ENCODE results near the gene BMP5.

BMP5 gene

DNA sequence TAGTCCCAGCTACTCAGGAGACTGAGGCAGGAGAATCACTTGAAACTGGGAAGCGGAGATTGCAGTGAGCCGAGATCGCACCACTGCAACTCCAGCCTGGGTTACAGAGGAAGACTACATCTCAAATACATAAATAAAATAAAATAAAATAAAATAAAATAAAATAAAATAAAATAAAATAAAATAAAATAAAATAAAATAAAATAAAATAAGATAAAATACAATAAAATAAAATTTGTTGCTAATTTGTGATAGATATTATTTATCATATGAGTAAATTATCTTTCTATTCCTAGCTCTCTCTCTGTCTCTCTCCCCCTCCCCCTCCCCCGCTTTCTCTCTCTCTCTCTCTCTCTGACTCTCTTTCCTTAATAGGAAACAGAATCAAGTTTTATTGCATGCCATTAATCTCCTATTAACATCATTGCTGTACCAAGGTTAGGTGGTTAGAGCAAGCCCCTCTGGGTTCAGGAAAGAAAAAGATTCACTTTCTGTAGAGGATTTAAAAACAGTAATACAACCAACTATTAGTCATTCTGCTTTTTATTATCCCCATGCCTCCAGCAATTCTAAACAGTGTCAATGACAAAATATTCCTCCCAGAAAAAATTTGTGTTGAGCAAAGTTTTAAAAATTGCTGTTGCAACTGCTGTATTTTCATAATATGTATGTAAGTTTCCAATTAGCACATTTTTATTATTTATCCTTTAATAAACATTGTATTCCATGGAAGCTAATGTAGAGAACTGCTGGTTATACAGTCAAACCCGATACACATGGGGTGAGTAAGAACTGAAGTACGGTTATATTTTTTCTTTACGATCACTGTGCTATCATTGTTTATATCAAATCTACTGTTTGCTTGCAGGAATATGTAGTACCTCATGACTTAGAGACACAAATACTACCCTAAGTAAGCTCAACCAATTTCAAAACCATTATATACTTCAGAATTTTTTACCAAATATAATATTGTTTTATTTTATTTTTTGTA is 22.1 kb downstream of the BMP5 start:
- no peak for FAIRE-seq
- DNase-seq (ENCODE audit: insufficient read length, low spot score), result no peak
- TF ChIP-seq, protein P1, sequence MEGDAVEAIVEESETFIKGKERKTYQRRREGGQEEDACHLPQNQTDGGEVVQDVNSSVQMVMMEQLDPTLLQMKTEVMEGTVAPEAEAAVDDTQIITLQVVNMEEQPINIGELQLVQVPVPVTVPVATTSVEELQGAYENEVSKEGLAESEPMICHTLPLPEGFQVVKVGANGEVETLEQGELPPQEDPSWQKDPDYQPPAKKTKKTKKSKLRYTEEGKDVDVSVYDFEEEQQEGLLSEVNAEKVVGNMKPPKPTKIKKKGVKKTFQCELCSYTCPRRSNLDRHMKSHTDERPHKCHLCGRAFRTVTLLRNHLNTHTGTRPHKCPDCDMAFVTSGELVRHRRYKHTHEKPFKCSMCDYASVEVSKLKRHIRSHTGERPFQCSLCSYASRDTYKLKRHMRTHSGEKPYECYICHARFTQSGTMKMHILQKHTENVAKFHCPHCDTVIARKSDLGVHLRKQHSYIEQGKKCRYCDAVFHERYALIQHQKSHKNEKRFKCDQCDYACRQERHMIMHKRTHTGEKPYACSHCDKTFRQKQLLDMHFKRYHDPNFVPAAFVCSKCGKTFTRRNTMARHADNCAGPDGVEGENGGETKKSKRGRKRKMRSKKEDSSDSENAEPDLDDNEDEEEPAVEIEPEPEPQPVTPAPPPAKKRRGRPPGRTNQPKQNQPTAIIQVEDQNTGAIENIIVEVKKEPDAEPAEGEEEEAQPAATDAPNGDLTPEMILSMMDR (IDR thresholded peaks at IDR 0.05; ENCODE audit: insufficient read depth, missing control alignments), result no peak

DNA sequence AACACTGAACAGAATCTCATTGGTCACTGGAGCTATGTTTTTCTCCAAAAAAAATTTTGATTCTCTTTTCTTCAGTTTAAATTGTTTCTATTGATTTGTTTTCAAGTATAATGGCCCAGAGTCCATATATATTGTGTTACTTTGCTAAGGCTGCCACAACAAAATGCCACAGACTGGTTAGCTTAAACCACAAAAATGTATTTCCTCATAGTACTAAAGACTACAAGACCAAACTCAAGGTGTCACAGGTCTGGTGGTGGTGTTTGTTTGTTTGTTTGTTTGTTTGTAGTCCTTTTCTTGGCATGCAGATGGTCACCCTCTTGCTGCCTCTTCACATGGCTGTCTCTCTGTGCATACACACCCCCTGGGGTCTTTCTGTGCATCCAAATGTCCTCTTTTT is 34.0 kb downstream of the BMP5 start:
- TF ChIP-seq, protein P1 (IDR thresholded peaks at IDR 0.05; ENCODE audit: insufficient read depth, missing control alignments), result no peak
- FAIRE-seq, result no peak
- no peak for DNase-seq (ENCODE audit: insufficient read length, low spot score)

DNA sequence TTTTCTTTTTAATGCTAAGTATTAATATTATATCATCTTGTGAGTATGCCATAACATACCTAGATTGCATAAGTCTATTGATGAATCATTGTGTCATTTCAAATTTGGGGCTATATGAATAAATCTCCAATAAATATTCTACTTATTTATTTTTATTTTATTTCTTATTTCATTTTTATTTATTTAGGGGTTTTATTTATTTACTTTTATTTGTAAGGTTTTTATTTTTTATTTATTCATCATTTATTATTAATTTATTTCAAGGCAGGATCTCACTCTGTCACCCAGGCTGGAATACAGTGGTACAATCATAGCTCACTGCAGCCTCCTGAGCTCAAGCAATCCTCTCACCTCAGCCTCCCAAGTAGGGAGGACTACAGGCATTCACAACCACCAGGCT is 36.3 kb downstream of the BMP5 start:
- DNase-seq (ENCODE audit: insufficient read length, low spot score) (no peak), FAIRE-seq (no peak)
- TF ChIP-seq, protein P1 (IDR thresholded peaks at IDR 0.05; ENCODE audit: insufficient read depth, missing control alignments), result no peak

DNA sequence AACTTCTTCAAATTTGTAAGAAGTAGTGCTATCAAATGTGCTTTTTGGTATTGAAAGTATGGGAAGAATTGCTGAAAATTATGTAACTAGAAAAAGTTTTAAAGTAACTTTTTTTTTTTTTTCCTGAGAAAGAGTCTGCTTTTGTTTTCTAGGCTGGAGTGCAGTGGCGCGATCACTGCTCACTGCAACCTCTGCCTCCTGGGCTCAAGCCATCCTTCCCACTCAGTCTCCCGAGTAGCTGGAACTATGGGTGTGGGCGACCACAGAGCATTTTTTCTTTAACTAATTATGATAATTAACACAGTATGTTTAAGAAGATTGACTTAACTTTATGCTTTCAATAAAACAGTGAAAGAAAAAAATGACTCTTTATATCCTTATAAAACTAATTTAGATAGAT is 38.4 kb downstream of the BMP5 start:
- FAIRE-seq (no peak), DNase-seq (ENCODE audit: insufficient read length, low spot score) (no peak)
- TF ChIP-seq, protein P1 (IDR thresholded peaks at IDR 0.05; ENCODE audit: insufficient read depth, missing control alignments), result no peak

DNA sequence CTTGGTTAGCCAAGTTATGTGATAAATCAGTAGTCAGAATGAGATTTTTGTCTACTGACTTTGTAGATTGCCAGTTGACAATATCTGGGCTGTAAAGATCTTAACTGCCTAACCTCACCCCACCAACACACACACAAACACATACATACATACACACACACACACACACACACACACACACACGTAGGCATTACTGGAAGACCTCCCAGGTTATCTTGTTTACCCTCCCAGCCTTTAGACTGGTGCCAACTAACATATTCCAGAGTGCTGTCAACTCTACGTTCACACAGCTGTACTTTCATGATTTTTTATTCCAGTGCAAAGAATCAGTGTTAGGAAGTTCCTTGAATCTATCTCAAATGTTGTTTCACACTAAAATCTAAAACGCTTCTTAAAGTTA is 38.9 kb downstream of the BMP5 start:
- TF ChIP-seq, protein P1 (IDR thresholded peaks at IDR 0.05; ENCODE audit: insufficient read depth, missing control alignments), result no peak
- DNase-seq (ENCODE audit: insufficient read length, low spot score) (no peak), FAIRE-seq (no peak)

DNA sequence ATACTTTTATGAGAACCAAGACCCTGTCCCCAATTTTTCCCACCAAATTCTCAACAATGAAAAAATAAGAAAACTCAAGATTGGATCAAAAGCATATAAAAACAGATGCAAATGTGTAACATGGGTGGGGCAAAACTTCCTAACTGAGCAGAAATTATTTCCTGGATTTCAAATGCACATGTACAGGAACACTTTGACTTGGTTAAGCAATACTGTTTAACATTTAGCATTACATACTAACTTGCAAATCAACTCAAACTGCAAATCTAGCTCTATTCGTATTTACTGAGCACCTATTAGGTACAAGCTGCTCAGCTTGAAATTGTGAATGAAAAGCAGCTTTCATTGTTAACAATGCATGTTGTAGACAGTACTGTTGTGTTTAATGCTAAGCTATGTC is 40.2 kb downstream of the BMP5 start:
- TF ChIP-seq, protein P1 (IDR thresholded peaks at IDR 0.05; ENCODE audit: insufficient read depth, missing control alignments), result no peak
- DNase-seq (ENCODE audit: insufficient read length, low spot score) (no peak), FAIRE-seq (no peak)

DNA sequence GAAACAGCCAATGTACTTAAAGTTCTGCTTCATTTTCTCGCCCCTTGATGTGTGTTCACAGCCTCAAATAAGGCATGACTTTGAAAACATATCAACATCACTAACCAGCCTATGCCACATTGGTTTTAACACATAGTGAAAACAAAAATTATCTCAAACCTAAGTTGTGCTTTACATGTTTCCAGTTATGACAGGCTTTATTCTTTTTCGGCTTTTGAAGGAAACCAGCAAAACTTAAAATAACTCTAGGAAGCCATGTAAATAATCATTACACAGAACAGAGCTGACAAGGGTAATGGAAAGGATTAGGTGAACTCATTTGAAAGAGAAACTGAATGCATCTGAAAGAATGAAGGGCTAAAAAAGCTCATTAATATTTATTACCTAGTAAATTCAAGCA is 42.1 kb downstream of the BMP5 start:
- peak; percentile 48 for FAIRE-seq
- TF ChIP-seq, protein P1 (IDR thresholded peaks at IDR 0.05; ENCODE audit: insufficient read depth, missing control alignments), result no peak

More for the DNA sequence above, 42.1 kb downstream of the BMP5 start:
- no peak for DNase-seq (ENCODE audit: insufficient read length, low spot score)

Data from D721Med (cell line).